ENCODE data around the gene PSD2. TPM values are rescaled to one million over a fixed set of nuclear protein-coding genes. Genes with fewer than 3 reads are reported as not detected.

The PSD2 gene
- total and polyA plus RNA-seq, 2 donors (not counting 1 experiment from before 2014, with no cell fraction given), result 0.10 to 0.17 TPM

GRCh38 chr5:139814704-139815280 lies 19.2 kb downstream of the PSD2 start:
- no peak for TF ChIP-seq EZH2 (IDR thresholded peaks at IDR 0.05; ENCODE audit: borderline replicate concordance, insufficient read depth, low read depth, low read length, poor library complexity, severe bottlenecking)
- TF ChIP-seq, protein P1, sequence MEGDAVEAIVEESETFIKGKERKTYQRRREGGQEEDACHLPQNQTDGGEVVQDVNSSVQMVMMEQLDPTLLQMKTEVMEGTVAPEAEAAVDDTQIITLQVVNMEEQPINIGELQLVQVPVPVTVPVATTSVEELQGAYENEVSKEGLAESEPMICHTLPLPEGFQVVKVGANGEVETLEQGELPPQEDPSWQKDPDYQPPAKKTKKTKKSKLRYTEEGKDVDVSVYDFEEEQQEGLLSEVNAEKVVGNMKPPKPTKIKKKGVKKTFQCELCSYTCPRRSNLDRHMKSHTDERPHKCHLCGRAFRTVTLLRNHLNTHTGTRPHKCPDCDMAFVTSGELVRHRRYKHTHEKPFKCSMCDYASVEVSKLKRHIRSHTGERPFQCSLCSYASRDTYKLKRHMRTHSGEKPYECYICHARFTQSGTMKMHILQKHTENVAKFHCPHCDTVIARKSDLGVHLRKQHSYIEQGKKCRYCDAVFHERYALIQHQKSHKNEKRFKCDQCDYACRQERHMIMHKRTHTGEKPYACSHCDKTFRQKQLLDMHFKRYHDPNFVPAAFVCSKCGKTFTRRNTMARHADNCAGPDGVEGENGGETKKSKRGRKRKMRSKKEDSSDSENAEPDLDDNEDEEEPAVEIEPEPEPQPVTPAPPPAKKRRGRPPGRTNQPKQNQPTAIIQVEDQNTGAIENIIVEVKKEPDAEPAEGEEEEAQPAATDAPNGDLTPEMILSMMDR (IDR thresholded peaks at IDR 0.05), result no peak
- Mint-ChIP-seq H3K4me3 (no peak overlapping the region), H3K27me3 (peaks cover 40% of the 10 kb centered on the region), H3K27ac (no peak overlapping the region), H3K4me1 (no peaks in the 10 kb centered on the region), H3K9me3 (ENCODE audit: insufficient read depth) (peaks cover 3% of the 10 kb centered on the region)
- DNase-seq, result no peak
- no peaks in the 10 kb centered on the region for H3K4me1 ChIP-seq (ENCODE audit: control insufficient read depth in 2 of 2, insufficient read depth in 2 of 2, low read length in 2 of 2)
- ChIA-PET CTCF (interaction anchor here (0.7 kb wide), 1 partner anchor 24 kb away, joined by 3 read pairs; no protein-coding TSS in a partner anchor), POLR2A (no interaction called here)
- no peak overlapping the region for H3K4me2 ChIP-seq (replicated peaks; ENCODE audit: low read depth, low read length, poor library complexity, severe bottlenecking)
- H3K9me3 ChIP-seq (ENCODE audit: control extremely low read depth in 1 of 3, control insufficient read depth in 2 of 3, insufficient read depth in 1 of 3, low read length in 2 of 3), result peaks cover 0 to 18% (median 7%) of the 10 kb centered on the region in 3 donors
- H4K20me1 ChIP-seq (ENCODE audit: control insufficient read depth, insufficient read depth, low read length, poor library complexity, severe bottlenecking), result no peaks in the 10 kb centered on the region
- H2AFZ ChIP-seq (ENCODE audit: insufficient read depth, low read depth, low read length, poor library complexity, severe bottlenecking), result no peak overlapping the region
- ATAC-seq (ENCODE audit: low read depth), result no peak
- H3K4me3 ChIP-seq (ENCODE audit: control extremely low read depth in 1 of 5, extremely low read depth in 1 of 5, insufficient read depth in 1 of 5, low read depth in 2 of 5, low read length in 4 of 5), result no peak overlapping the region
- WGBS (ENCODE audit: insufficient coverage), result 92% methylated on average over 11 of the region's 11 CpGs
- H3K27ac ChIP-seq (ENCODE audit: low read length in 2 of 2), result no peak overlapping the region
- intact Hi-C loops (cut with micrococcal nuclease), result no loop called here
- no peaks in the 10 kb centered on the region for H3K36me3 ChIP-seq (replicated peaks in 1 of 2; ENCODE audit: control extremely low read depth in 1 of 2, control insufficient read depth in 1 of 2, extremely low read depth in 1 of 2, insufficient read depth in 2 of 2, low read length in 1 of 2)
- peaks cover 0 to 8% (median 0%) of the 10 kb centered on the region in 4 experiments for H3K27me3 ChIP-seq (replicated peaks in 1 of 4; ENCODE audit: control extremely low read depth in 1 of 4, control insufficient read depth in 3 of 4, insufficient read depth in 4 of 4, low read length in 3 of 4)
- no peak overlapping the region for H3K9ac ChIP-seq (ENCODE audit: low read length)
- H3K79me2 ChIP-seq (ENCODE audit: control insufficient read depth, insufficient read depth, low read length), result no peaks in the 10 kb centered on the region

DNA sequence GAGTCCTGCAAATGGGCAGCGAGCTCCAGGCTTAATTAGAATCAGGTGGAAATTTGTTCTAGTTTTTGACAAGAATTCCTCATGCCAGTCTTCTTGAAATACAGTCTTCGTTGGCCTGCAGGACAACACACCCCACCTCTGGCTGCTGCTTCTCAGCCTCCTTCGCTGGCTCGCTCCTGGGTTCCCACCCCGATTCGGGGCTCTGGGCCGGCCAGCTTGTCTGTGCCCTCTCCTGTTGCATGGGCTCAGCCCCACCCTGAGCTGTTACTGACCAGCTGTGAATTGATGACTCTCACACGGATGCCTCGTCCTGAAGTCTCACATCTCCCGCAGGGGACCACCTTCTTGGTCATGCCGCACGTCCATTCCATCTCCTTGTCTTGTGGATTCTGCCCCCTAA lies 21.0 kb downstream of the PSD2 start:
- H3K9me3 ChIP-seq (ENCODE audit: control extremely low read depth in 1 of 3, control insufficient read depth in 2 of 3, insufficient read depth in 1 of 3, low read length in 2 of 3), result peaks cover 0 to 26% (median 7%) of the 10 kb centered on the region in 3 donors
- ChIA-PET CTCF (no interaction called here), POLR2A (no interaction called here)

More for the DNA sequence above, 21.0 kb downstream of the PSD2 start:
- DNase-seq, result no peak
- H3K79me2 ChIP-seq (ENCODE audit: control insufficient read depth, insufficient read depth, low read length), result no peaks in the 10 kb centered on the region
- no peaks in the 10 kb centered on the region for H4K20me1 ChIP-seq (ENCODE audit: control insufficient read depth, insufficient read depth, low read length, poor library complexity, severe bottlenecking)
- H3K27me3 Mint-ChIP-seq, result peaks cover 40% of the 10 kb centered on the region
- intact Hi-C loops (cut with micrococcal nuclease), result no loop called here
- no peak overlapping the region for H3K9ac ChIP-seq (ENCODE audit: low read length)
- H3K4me1 ChIP-seq (ENCODE audit: control insufficient read depth in 2 of 2, insufficient read depth in 2 of 2, low read length in 2 of 2), result no peaks in the 10 kb centered on the region
- H3K4me2 ChIP-seq (replicated peaks; ENCODE audit: low read depth, low read length, poor library complexity, severe bottlenecking), result no peak overlapping the region
- WGBS (ENCODE audit: insufficient coverage), result 90% methylated on average over 12 of the region's 12 CpGs
- no peak overlapping the region for H3K27ac Mint-ChIP-seq
- no peaks in the 10 kb centered on the region for H3K4me1 Mint-ChIP-seq
- no peak for TF ChIP-seq EZH2 (IDR thresholded peaks at IDR 0.05; ENCODE audit: borderline replicate concordance, insufficient read depth, low read depth, low read length, poor library complexity, severe bottlenecking)
- TF ChIP-seq, protein P1 (IDR thresholded peaks at IDR 0.05), result no peak
- no peak overlapping the region for H3K4me3 ChIP-seq (ENCODE audit: control extremely low read depth in 1 of 5, extremely low read depth in 1 of 5, insufficient read depth in 1 of 5, low read depth in 2 of 5, low read length in 4 of 5)
- no peak overlapping the region for H2AFZ ChIP-seq (ENCODE audit: insufficient read depth, low read depth, low read length, poor library complexity, severe bottlenecking)
- no peak overlapping the region for H3K4me3 Mint-ChIP-seq
- peaks cover 3% of the 10 kb centered on the region for H3K9me3 Mint-ChIP-seq (ENCODE audit: insufficient read depth)
- H3K27ac ChIP-seq (ENCODE audit: low read length in 2 of 2), result no peak overlapping the region
- H3K36me3 ChIP-seq (replicated peaks in 1 of 2; ENCODE audit: control extremely low read depth in 1 of 2, control insufficient read depth in 1 of 2, extremely low read depth in 1 of 2, insufficient read depth in 2 of 2, low read length in 1 of 2), result no peaks in the 10 kb centered on the region
- no peak for ATAC-seq (ENCODE audit: low read depth)
- peaks cover 0 to 8% (median 3%) of the 10 kb centered on the region in 4 experiments for H3K27me3 ChIP-seq (replicated peaks in 1 of 4; ENCODE audit: control extremely low read depth in 1 of 4, control insufficient read depth in 3 of 4, insufficient read depth in 4 of 4, low read length in 3 of 4)
